ENCODE data around the gene RALGAPA2.

Gene RALGAPA2

GRCh38 chr20:20498076-20498861, 214.2 kb downstream of the RALGAPA2 start:
- no peak for DNase-seq (ENCODE audit: low read depth)
- H3K4me3 ChIP-seq (ENCODE audit: low read depth, low read length): no peak overlapping the region
- no peak for TF ChIP-seq CTCF (IDR thresholded peaks at IDR 0.05; ENCODE audit: insufficient read depth, low read depth, low read length, missing control alignments)

- H3K4me3 ChIP-seq (ENCODE audit: low read depth, low read length): no peak overlapping the region
- no peak for DNase-seq (ENCODE audit: low read depth)
- TF ChIP-seq CTCF (IDR thresholded peaks at IDR 0.05; ENCODE audit: insufficient read depth, low read depth, low read length, missing control alignments): no peak
Observed at GRCh38 chr20:20497242-20497978, 215.0 kb downstream of the RALGAPA2 start.

- H3K4me3 ChIP-seq (ENCODE audit: low read depth, low read length): no peak overlapping the region
- DNase-seq (ENCODE audit: low read depth): no peak
- TF ChIP-seq CTCF (IDR thresholded peaks at IDR 0.05; ENCODE audit: insufficient read depth, low read depth, low read length, missing control alignments): no peak
Observed at GRCh38 chr20:20495729-20496503, 216.5 kb downstream of the RALGAPA2 start.

- no peak for TF ChIP-seq CTCF (IDR thresholded peaks at IDR 0.05; ENCODE audit: insufficient read depth, low read depth, low read length, missing control alignments)
- DNase-seq (ENCODE audit: low read depth): no peak
Observed at GRCh38 chr20:20493701-20494100, 218.7 kb downstream of the RALGAPA2 start.

GRCh38 chr20:20492521-20493332, 219.7 kb downstream of the RALGAPA2 start:
- DNase-seq (ENCODE audit: low read depth): no peak
- TF ChIP-seq CTCF (IDR thresholded peaks at IDR 0.05; ENCODE audit: insufficient read depth, low read depth, low read length, missing control alignments): no peak
- H3K4me3 ChIP-seq (ENCODE audit: low read depth, low read length): no peak overlapping the region

More at GRCh38 chr20:20493701-20494100, 218.7 kb downstream of the RALGAPA2 start:
- no peak overlapping the region for H3K4me3 ChIP-seq (ENCODE audit: low read depth, low read length)

GRCh38 chr20:20491784-20492264, 220.6 kb downstream of the RALGAPA2 start:
- no peak for DNase-seq (ENCODE audit: low read depth)
- no peak overlapping the region for H3K4me3 ChIP-seq (ENCODE audit: low read depth, low read length)
- TF ChIP-seq CTCF (IDR thresholded peaks at IDR 0.05; ENCODE audit: insufficient read depth, low read depth, low read length, missing control alignments): no peak

Measured in GM12865 (cell line).